ENCODE measurements around the gene REPS2. TPM values are rescaled to one million over a fixed set of nuclear protein-coding genes. Genes with fewer than 3 reads are reported as not detected.

Gene REPS2
- total RNA-seq, 1 donor from 2014 or later = 17.9 TPM

GRCh38 chrX:17035111-17035510 lies 88.7 kb downstream of the REPS2 start:
- no peak for DNase-seq (ENCODE audit: low spot score)

GRCh38 chrX:17036171-17036961 lies 89.9 kb downstream of the REPS2 start:
- DNase-seq (ENCODE audit: low spot score) = no peak

GRCh38 chrX:17038277-17038676 lies 91.8 kb downstream of the REPS2 start:
- no peak for DNase-seq (ENCODE audit: low spot score)

- peak; percentile 12 for DNase-seq (ENCODE audit: low spot score)
Measured at GRCh38 chrX:17038681-17039161, 92.3 kb downstream of the REPS2 start.

- no peak for DNase-seq (ENCODE audit: low spot score)
Measured at GRCh38 chrX:17039826-17040225, 93.4 kb downstream of the REPS2 start.

GRCh38 chrX:17040711-17041110 lies 94.3 kb downstream of the REPS2 start:
- no peak for DNase-seq (ENCODE audit: low spot score)

- no peak for DNase-seq (ENCODE audit: low spot score)
Measured at GRCh38 chrX:17042037-17042436, 95.6 kb downstream of the REPS2 start.

GRCh38 chrX:17046478-17047097 lies 100.1 kb downstream of the REPS2 start:
- peak; percentile 61 for DNase-seq (ENCODE audit: low spot score)

GRCh38 chrX:17047224-17047623 lies 100.8 kb downstream of the REPS2 start:
- no peak for DNase-seq (ENCODE audit: low spot score)

GRCh38 chrX:17052210-17052609 lies 105.8 kb downstream of the REPS2 start:
- no peak for DNase-seq (ENCODE audit: low spot score)

- DNase-seq (ENCODE audit: low spot score) = no peak
Measured at GRCh38 chrX:17052793-17053192, 106.3 kb downstream of the REPS2 start.

GRCh38 chrX:17053502-17053901 lies 107.0 kb downstream of the REPS2 start:
- no peak for DNase-seq (ENCODE audit: low spot score)

GRCh38 chrX:17056868-17057608 lies 110.6 kb downstream of the REPS2 start:
- no peak for DNase-seq (ENCODE audit: low spot score)

GRCh38 chrX:17062065-17062464 lies 115.6 kb downstream of the REPS2 start:
- DNase-seq (ENCODE audit: low spot score) = no peak

- no peak for DNase-seq (ENCODE audit: low spot score)
Measured at GRCh38 chrX:17065100-17065499, 118.6 kb downstream of the REPS2 start.

- no peak for DNase-seq (ENCODE audit: low spot score)
Measured at GRCh38 chrX:17067534-17067933, 121.1 kb downstream of the REPS2 start.

GRCh38 chrX:17072301-17072700 lies 125.8 kb downstream of the REPS2 start:
- DNase-seq (ENCODE audit: low spot score) = no peak

GRCh38 chrX:17072721-17073230 lies 126.3 kb downstream of the REPS2 start:
- no peak for DNase-seq (ENCODE audit: low spot score)

- DNase-seq (ENCODE audit: low spot score) = no peak
Measured at GRCh38 chrX:17075004-17075403, 128.5 kb downstream of the REPS2 start.

GRCh38 chrX:17077361-17077760 lies 130.9 kb downstream of the REPS2 start:
- DNase-seq (ENCODE audit: low spot score) = no peak

- no peak for DNase-seq (ENCODE audit: low spot score)
Measured at GRCh38 chrX:17078031-17078720, 131.7 kb downstream of the REPS2 start.

GRCh38 chrX:17081511-17081910 lies 135.1 kb downstream of the REPS2 start:
- no peak for DNase-seq (ENCODE audit: low spot score)

All from mucosa of gallbladder (tissue), 1 donor.